ENCODE results near the gene OR9A2. TPM values are rescaled to one million over a fixed set of nuclear protein-coding genes. Genes with fewer than 3 reads are reported as not detected.

OR9A2 gene
- total RNA-seq, 1 donor from 2014 or later: not detected

GRCh38 chr7:143042159-143042789, 15.3 kb upstream of the OR9A2 start:
- Mint-ChIP-seq H3K27ac (peak overlapping the region; percentile 69), H3K27me3 (peaks cover 6% of the 10 kb centered on the region), H3K4me3 (no peak overlapping the region), H3K4me1 (ENCODE audit: unreplicated experiment) (peaks cover 11% of the 10 kb centered on the region), H3K36me3 (no peaks in the 10 kb centered on the region), H3K9me3 (no peaks in the 10 kb centered on the region)
- no peak for DNase-seq (ENCODE audit: extremely low spot score, unreplicated experiment)
- TF ChIP-seq CTCF (conservative IDR thresholded peaks at IDR 0.05): no peak

GRCh38 chr7:143041346-143041745, 14.4 kb upstream of the OR9A2 start:
- peaks cover 11% of the 10 kb centered on the region for H3K4me1 Mint-ChIP-seq (ENCODE audit: unreplicated experiment)
- peaks cover 6% of the 10 kb centered on the region for H3K27me3 Mint-ChIP-seq
- H3K9me3 Mint-ChIP-seq: no peaks in the 10 kb centered on the region
- H3K4me3 Mint-ChIP-seq: no peak overlapping the region
- H3K36me3 Mint-ChIP-seq: no peaks in the 10 kb centered on the region
- no peak for DNase-seq (ENCODE audit: extremely low spot score, unreplicated experiment)
- TF ChIP-seq CTCF (conservative IDR thresholded peaks at IDR 0.05): no peak
- H3K27ac Mint-ChIP-seq: no peak overlapping the region

GRCh38 chr7:143040209-143040715, 13.3 kb upstream of the OR9A2 start:
- TF ChIP-seq CTCF (conservative IDR thresholded peaks at IDR 0.05): no peak

GRCh38 chr7:143038635-143039034, 11.7 kb upstream of the OR9A2 start:
- no peak for TF ChIP-seq CTCF (conservative IDR thresholded peaks at IDR 0.05)
- Mint-ChIP-seq H3K27me3 (peaks cover 4% of the 10 kb centered on the region), H3K27ac (no peak overlapping the region), H3K4me3 (no peak overlapping the region), H3K4me1 (ENCODE audit: unreplicated experiment) (peaks cover 11% of the 10 kb centered on the region), H3K36me3 (no peaks in the 10 kb centered on the region), H3K9me3 (peaks cover 3% of the 10 kb centered on the region)
- DNase-seq (ENCODE audit: extremely low spot score, unreplicated experiment): no peak

More at GRCh38 chr7:143040209-143040715, 13.3 kb upstream of the OR9A2 start:
- H3K27me3 Mint-ChIP-seq: peaks cover 6% of the 10 kb centered on the region
- no peak for DNase-seq (ENCODE audit: extremely low spot score, unreplicated experiment)
- no peak overlapping the region for H3K27ac Mint-ChIP-seq
- no peak overlapping the region for H3K4me3 Mint-ChIP-seq
- no peaks in the 10 kb centered on the region for H3K36me3 Mint-ChIP-seq
- no peaks in the 10 kb centered on the region for H3K9me3 Mint-ChIP-seq
- peaks cover 11% of the 10 kb centered on the region for H3K4me1 Mint-ChIP-seq (ENCODE audit: unreplicated experiment)

- peaks cover 17% of the 10 kb centered on the region for H3K27me3 Mint-ChIP-seq
- H3K36me3 Mint-ChIP-seq: no peaks in the 10 kb centered on the region
- H3K9me3 Mint-ChIP-seq: no peaks in the 10 kb centered on the region
Observed at GRCh38 chr7:143027683-143028082, 751 bp upstream of the OR9A2 start.

More at GRCh38 chr7:143027683-143028082, 751 bp upstream of the OR9A2 start:
- H3K27ac Mint-ChIP-seq: no peak overlapping the region
- H3K4me3 Mint-ChIP-seq: no peak overlapping the region
- TF ChIP-seq CTCF (conservative IDR thresholded peaks at IDR 0.05): no peak
- no peaks in the 10 kb centered on the region for H3K4me1 Mint-ChIP-seq (ENCODE audit: unreplicated experiment)
- no peak for DNase-seq (ENCODE audit: extremely low spot score, unreplicated experiment)
